Measurements from ENCODE around the gene VLDLR. TPM values are rescaled to one million over a fixed set of nuclear protein-coding genes. Genes with fewer than 3 reads are reported as not detected.
A peak's percentile ranks its signal among the peaks of the same experiment; 100 is the strongest.

The VLDLR gene
- 10 to 100 TPM; 12.4 to 20.2 (median 15.7) TPM for total RNA-seq

- Histone ChIP-seq H3K27ac (peak within 1 kb of the TSS; percentile 82 to 91 (median 86)), H3K4me3 (peak within 1 kb of the TSS; percentile 65 to 88 (median 82)), H3K4me1 (peaks cover 11 to 43% (median 17%) of the 10 kb centered on the region in 3 donors), H3K36me3 (no peaks in the 10 kb centered on the region), H3K27me3 (peaks cover 0 to 35% (median 0%) of the 10 kb centered on the region in 4 donors), H3K9me3 (no peaks in the 10 kb centered on the region)
- 0% methylated on average over 1 to 2 of the region's 72 CpGs for WGBS, 2 donors
- intact Hi-C loops (cut with DNase I), result loop anchor here (5.0 kb wide), 1 partner anchor 215 kb away; no protein-coding TSS in a partner anchor
- DNase-seq, result no peak
- TF ChIP-seq POLR2A (IDR thresholded peaks at IDR 0.05) (no peak), CTCF (IDR thresholded peaks at IDR 0.05) (no peak)
These were observed at the start of gene VLDLR for GRCh38 chr9:2621722-2622460. Gene VLDLR (plus strand): TSS chr9:2621787. CDS start chr9:2622190, 403 bp downstream.

- Histone ChIP-seq H3K9me3 (no peaks in the 10 kb centered on the region), H3K4me3 (no peak overlapping the region), H3K4me1 (peaks cover 3 to 12% (median 7%) of the 10 kb centered on the region in 3 donors), H3K27ac (no peak overlapping the region), H3K27me3 (no peaks in the 10 kb centered on the region), H3K36me3 (no peaks in the 10 kb centered on the region)
- WGBS, 2 donors, result 60 to 66% methylated on average over 3 of the region's 3 CpGs
- intact Hi-C loops (cut with DNase I), result no loop called here
- no peak for DNase-seq
- TF ChIP-seq POLR2A (IDR thresholded peaks at IDR 0.05), result no peak
- no peak for TF ChIP-seq CTCF (IDR thresholded peaks at IDR 0.05)
These were observed 47.4 kb upstream of the VLDLR start for GRCh38 chr9:2574203-2574602.

GRCh38 chr9:2576631-2577030, 45.0 kb upstream of the VLDLR start:
- no peaks in the 10 kb centered on the region for H3K27me3 ChIP-seq
- intact Hi-C loops (cut with DNase I), result no loop called here
- TF ChIP-seq POLR2A (IDR thresholded peaks at IDR 0.05) (no peak), CTCF (IDR thresholded peaks at IDR 0.05) (no peak)
- H3K27ac ChIP-seq, result no peak overlapping the region
- no peaks in the 10 kb centered on the region for H3K36me3 ChIP-seq
- no peak for DNase-seq
- no peaks in the 10 kb centered on the region for H3K9me3 ChIP-seq
- H3K4me3 ChIP-seq, result no peak overlapping the region
- 59 to 73% methylated on average over 2 of the region's 2 CpGs for WGBS, 2 donors
- H3K4me1 ChIP-seq, result peaks cover 0 to under 1% (median 0%) of the 10 kb centered on the region in 3 donors

- Histone ChIP-seq H3K4me1 (no peaks in the 10 kb centered on the region), H3K27ac (no peak overlapping the region), H3K4me3 (no peak overlapping the region), H3K36me3 (no peaks in the 10 kb centered on the region), H3K9me3 (no peaks in the 10 kb centered on the region), H3K27me3 (no peaks in the 10 kb centered on the region)
- TF ChIP-seq POLR2A (IDR thresholded peaks at IDR 0.05), result no peak
- no peak for TF ChIP-seq CTCF (IDR thresholded peaks at IDR 0.05)
- intact Hi-C loops (cut with DNase I), result no loop called here
- no peak for DNase-seq
- WGBS, 2 donors, result 75 to 91% methylated on average over 8 to 12 of the region's 13 CpGs
These were observed 38.1 kb upstream of the VLDLR start for GRCh38 chr9:2583308-2584013.

GRCh38 chr9:2591967-2592366, 29.6 kb upstream of the VLDLR start:
- 43 to 60% methylated on average over 1 of the region's 1 CpG for WGBS, 2 donors
- intact Hi-C loops (cut with DNase I), result loop anchor here (5.0 kb wide), 1 partner anchor 55 kb away; no protein-coding TSS in a partner anchor
- no peak overlapping the region for H3K27ac ChIP-seq
- no peak for DNase-seq
- TF ChIP-seq CTCF (IDR thresholded peaks at IDR 0.05), result no peak
- no peak for TF ChIP-seq POLR2A (IDR thresholded peaks at IDR 0.05)
- no peaks in the 10 kb centered on the region for H3K4me1 ChIP-seq
- no peaks in the 10 kb centered on the region for H3K27me3 ChIP-seq
- H3K4me3 ChIP-seq, result no peak overlapping the region
- H3K36me3 ChIP-seq, result no peaks in the 10 kb centered on the region
- peaks cover 0 to 23% (median 10%) of the 10 kb centered on the region in 3 donors for H3K9me3 ChIP-seq

All from esophagus squamous epithelium (tissue), 5 donors.